ENCODE data around the gene UIMC1.

Gene UIMC1

DNA sequence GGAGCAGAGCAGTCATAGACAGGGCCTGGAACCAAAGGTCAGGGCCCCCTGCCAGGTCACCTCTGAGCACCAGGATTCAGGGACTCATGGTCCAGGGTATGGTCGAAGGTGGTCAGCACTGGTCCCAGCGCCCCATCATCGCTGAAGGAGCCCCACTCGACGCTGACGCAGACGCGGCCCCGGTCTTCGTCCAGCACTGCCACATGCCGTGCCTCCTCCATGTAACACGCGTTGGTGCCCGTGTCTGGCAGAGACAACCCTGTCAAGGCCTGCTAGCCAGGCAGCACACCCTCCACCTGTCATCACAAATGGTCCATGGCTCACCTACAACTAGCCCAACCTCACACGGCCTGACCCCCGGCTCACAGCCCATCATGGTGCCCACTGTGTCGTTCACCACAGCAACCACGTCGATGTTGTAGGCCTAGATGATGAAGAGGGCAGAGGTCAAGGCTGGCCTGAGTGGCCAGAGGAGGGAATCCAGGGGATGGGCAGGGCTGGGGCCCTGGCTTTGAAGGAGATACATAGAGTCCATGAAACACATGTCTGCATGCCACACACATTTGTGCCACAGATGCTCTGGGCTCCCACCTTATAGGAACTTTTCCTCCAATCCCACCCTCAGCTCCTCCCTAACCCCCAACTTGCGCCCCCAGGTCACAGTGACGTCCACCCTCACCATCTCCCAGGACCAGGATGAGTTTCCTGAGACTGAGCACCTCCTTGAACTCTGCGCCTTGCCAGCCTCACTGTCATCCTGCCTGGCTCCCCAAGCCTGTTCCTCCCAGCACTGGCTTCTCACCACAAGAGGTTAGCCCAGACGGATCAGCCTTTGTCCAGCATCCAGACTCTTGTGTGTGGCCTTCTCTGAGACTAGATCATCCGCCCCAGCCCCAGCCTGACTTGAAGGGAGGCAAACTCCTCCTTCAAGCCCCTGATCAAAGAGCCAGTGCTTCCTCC is 117.0 kb downstream of the UIMC1 start:
- no peaks in the 10 kb centered on the region for H3K27me3 ChIP-seq (ENCODE audit: insufficient read depth, low read length)
- H3K9me3 ChIP-seq (ENCODE audit: insufficient read depth, low read depth, low read length) = no peaks in the 10 kb centered on the region
- no peaks in the 10 kb centered on the region for H3K36me3 ChIP-seq (ENCODE audit: insufficient read depth, low read depth, low read length)
- no peak overlapping the region for H3K4me3 ChIP-seq (ENCODE audit: low read length)
- no peak overlapping the region for H3K9ac ChIP-seq (ENCODE audit: low read depth, low read length)
- H3K4me1 ChIP-seq (ENCODE audit: insufficient read depth, low read length) = no peaks in the 10 kb centered on the region
- H3K27ac ChIP-seq (ENCODE audit: low read length) = no peak overlapping the region

DNA sequence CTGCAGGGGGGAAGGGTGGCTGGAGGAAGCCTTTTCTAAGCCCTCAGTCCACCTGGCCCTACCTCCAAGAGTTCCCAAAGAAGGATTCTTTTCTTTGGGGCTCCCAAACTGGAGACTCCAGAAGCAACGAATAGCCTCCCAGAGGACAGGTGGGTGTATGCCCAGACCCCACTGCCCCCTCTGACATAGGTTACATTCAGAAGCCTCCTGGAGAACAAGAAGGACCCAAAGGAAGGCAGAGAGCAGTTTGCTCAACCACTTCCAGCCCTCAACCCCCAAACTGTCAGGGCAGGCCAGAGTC is 117.8 kb downstream of the UIMC1 start:
- no peak overlapping the region for H3K4me3 ChIP-seq (ENCODE audit: low read length)
- no peaks in the 10 kb centered on the region for H3K9me3 ChIP-seq (ENCODE audit: insufficient read depth, low read depth, low read length)
- H3K27ac ChIP-seq (ENCODE audit: low read length) = no peak overlapping the region
- no peaks in the 10 kb centered on the region for H3K27me3 ChIP-seq (ENCODE audit: insufficient read depth, low read length)
- no peak overlapping the region for H3K9ac ChIP-seq (ENCODE audit: low read depth, low read length)
- H3K4me1 ChIP-seq (ENCODE audit: insufficient read depth, low read length) = no peaks in the 10 kb centered on the region
- H3K36me3 ChIP-seq (ENCODE audit: insufficient read depth, low read depth, low read length) = no peaks in the 10 kb centered on the region

DNA sequence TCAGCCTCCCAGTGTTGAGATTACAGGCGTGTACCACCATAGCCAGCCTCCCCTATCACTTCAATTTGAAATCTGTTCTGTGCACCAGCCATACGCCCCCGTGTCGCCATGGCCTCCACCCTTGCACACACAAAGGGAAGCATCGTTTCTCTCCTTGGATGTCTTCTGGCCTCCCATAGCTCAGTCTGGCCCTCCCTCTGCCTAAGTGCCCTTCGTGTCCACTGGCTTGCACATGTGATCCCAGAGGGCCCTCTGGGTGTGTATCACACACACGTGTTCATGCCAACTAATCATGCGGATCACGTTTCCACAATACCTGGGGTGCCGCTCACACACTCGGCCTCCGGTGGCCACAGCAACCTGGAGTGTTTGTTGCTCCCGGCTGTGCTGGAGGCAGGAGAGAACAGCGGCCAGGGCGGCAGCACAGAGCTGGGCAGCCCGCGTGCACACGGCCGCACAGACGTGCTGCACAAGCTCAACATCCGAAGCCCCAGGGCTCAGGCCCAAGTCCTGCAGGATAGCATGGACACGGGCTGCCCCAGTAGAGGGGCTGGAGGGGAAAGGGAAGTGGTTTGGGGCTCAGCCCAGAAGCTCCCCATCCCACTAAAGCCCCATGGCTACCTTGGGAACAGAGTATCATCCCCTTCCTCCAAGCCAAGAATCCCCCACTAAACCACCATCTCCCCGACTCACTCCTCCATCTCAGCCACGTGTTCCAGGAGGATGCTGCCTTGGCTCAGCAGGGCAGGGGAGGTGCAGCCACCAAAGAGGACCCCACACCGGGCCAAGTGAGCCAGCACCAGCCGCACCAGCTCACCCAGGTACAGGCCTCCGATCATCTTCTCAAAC is 118.3 kb downstream of the UIMC1 start:
- no peaks in the 10 kb centered on the region for H3K36me3 ChIP-seq (ENCODE audit: insufficient read depth, low read depth, low read length)
- no peaks in the 10 kb centered on the region for H3K4me1 ChIP-seq (ENCODE audit: insufficient read depth, low read length)
- H3K27me3 ChIP-seq (ENCODE audit: insufficient read depth, low read length) = no peaks in the 10 kb centered on the region
- H3K4me3 ChIP-seq (ENCODE audit: low read length) = no peak overlapping the region
- H3K9ac ChIP-seq (ENCODE audit: low read depth, low read length) = no peak overlapping the region
- H3K27ac ChIP-seq (ENCODE audit: low read length) = no peak overlapping the region
- no peaks in the 10 kb centered on the region for H3K9me3 ChIP-seq (ENCODE audit: insufficient read depth, low read depth, low read length)

GRCh38 chr5:176887252-176887849 is 119.2 kb downstream of the UIMC1 start:
- H3K4me3 ChIP-seq (ENCODE audit: low read length) = no peak overlapping the region
- no peaks in the 10 kb centered on the region for H3K27me3 ChIP-seq (ENCODE audit: insufficient read depth, low read length)
- no peak overlapping the region for H3K9ac ChIP-seq (ENCODE audit: low read depth, low read length)
- no peaks in the 10 kb centered on the region for H3K36me3 ChIP-seq (ENCODE audit: insufficient read depth, low read depth, low read length)
- H3K9me3 ChIP-seq (ENCODE audit: insufficient read depth, low read depth, low read length) = no peaks in the 10 kb centered on the region
- no peaks in the 10 kb centered on the region for H3K4me1 ChIP-seq (ENCODE audit: insufficient read depth, low read length)
- no peak overlapping the region for H3K27ac ChIP-seq (ENCODE audit: low read length)

DNA sequence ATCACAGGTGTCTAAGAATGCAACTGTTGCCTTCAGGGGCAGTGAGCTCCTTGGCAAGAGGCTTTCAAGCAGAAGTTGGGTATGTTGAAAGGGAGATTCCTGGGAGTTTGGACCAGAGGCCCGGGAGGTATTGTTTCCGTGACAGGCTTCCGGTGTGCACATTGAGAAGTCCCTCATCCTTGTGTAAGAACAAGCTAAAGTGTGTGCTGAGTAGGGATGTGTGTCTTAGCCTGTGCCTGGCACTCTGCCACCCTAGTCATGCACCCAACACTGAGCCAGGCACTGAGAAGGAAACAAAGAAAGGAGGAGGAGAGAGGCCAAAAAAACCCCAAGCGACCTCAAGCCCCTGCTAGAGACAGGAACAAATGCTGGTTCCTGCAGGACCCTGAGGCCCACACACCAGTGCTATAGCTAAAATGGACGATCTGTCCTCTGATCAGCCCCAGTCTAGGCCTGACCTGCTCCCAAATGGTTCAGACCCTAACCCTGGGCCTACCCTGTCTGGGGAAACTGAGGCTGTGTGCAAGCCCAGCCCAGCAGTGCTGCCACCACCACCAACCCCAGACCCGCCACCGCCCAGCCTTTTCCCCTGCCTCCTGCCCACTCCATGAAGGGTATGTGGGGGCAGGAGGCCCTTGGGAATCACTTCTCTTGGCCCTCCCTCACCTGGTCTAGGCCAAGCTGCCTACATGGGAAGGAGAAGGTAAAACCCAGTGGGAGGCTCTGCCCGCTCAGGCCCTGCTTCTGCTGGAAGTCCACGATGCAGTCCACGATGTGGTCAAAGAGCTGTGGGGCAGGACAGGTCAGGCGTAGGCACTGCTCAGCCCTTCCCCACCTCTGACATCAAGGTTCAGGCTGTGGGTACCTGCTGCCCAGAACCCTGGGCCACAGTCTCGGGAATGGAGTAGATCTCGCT is 120.0 kb downstream of the UIMC1 start:
- Histone ChIP-seq H3K4me1 (ENCODE audit: insufficient read depth, low read length) (no peaks in the 10 kb centered on the region), H3K36me3 (ENCODE audit: insufficient read depth, low read depth, low read length) (no peaks in the 10 kb centered on the region)

GRCh38 chr5:176884571-176884890 is 122.0 kb downstream of the UIMC1 start:
- H3K4me3 ChIP-seq (ENCODE audit: low read length) = no peak overlapping the region
- H3K9me3 ChIP-seq (ENCODE audit: insufficient read depth, low read depth, low read length) = no peaks in the 10 kb centered on the region
- H3K27me3 ChIP-seq (ENCODE audit: insufficient read depth, low read length) = no peaks in the 10 kb centered on the region
- no peaks in the 10 kb centered on the region for H3K36me3 ChIP-seq (ENCODE audit: insufficient read depth, low read depth, low read length)
- no peak overlapping the region for H3K27ac ChIP-seq (ENCODE audit: low read length)
- H3K4me1 ChIP-seq (ENCODE audit: insufficient read depth, low read length) = no peaks in the 10 kb centered on the region
- no peak overlapping the region for H3K9ac ChIP-seq (ENCODE audit: low read depth, low read length)

More for the DNA sequence above, 120.0 kb downstream of the UIMC1 start:
- H3K27ac ChIP-seq (ENCODE audit: low read length) = no peak overlapping the region
- H3K9ac ChIP-seq (ENCODE audit: low read depth, low read length) = no peak overlapping the region
- H3K9me3 ChIP-seq (ENCODE audit: insufficient read depth, low read depth, low read length) = no peaks in the 10 kb centered on the region
- no peak overlapping the region for H3K4me3 ChIP-seq (ENCODE audit: low read length)
- H3K27me3 ChIP-seq (ENCODE audit: insufficient read depth, low read length) = no peaks in the 10 kb centered on the region

- Histone ChIP-seq H3K4me3 (ENCODE audit: low read length) (no peak overlapping the region), H3K27me3 (ENCODE audit: insufficient read depth, low read length) (no peaks in the 10 kb centered on the region), H3K4me1 (ENCODE audit: insufficient read depth, low read length) (no peaks in the 10 kb centered on the region), H3K9ac (ENCODE audit: low read depth, low read length) (no peak overlapping the region), H3K27ac (ENCODE audit: low read length) (no peak overlapping the region), H3K36me3 (ENCODE audit: insufficient read depth, low read depth, low read length) (no peaks in the 10 kb centered on the region), H3K9me3 (ENCODE audit: insufficient read depth, low read depth, low read length) (no peaks in the 10 kb centered on the region)
These were observed 122.6 kb downstream of the UIMC1 start for GRCh38 chr5:176883700-176884570.

- H3K27ac ChIP-seq (ENCODE audit: low read length) = no peak overlapping the region
- no peaks in the 10 kb centered on the region for H3K27me3 ChIP-seq (ENCODE audit: insufficient read depth, low read length)
- no peak overlapping the region for H3K4me3 ChIP-seq (ENCODE audit: low read length)
- H3K9ac ChIP-seq (ENCODE audit: low read depth, low read length) = no peak overlapping the region
- H3K4me1 ChIP-seq (ENCODE audit: insufficient read depth, low read length) = no peaks in the 10 kb centered on the region
- no peaks in the 10 kb centered on the region for H3K36me3 ChIP-seq (ENCODE audit: insufficient read depth, low read depth, low read length)
- H3K9me3 ChIP-seq (ENCODE audit: insufficient read depth, low read depth, low read length) = no peaks in the 10 kb centered on the region
These were observed 124.0 kb downstream of the UIMC1 start for GRCh38 chr5:176882567-176882903.

DNA sequence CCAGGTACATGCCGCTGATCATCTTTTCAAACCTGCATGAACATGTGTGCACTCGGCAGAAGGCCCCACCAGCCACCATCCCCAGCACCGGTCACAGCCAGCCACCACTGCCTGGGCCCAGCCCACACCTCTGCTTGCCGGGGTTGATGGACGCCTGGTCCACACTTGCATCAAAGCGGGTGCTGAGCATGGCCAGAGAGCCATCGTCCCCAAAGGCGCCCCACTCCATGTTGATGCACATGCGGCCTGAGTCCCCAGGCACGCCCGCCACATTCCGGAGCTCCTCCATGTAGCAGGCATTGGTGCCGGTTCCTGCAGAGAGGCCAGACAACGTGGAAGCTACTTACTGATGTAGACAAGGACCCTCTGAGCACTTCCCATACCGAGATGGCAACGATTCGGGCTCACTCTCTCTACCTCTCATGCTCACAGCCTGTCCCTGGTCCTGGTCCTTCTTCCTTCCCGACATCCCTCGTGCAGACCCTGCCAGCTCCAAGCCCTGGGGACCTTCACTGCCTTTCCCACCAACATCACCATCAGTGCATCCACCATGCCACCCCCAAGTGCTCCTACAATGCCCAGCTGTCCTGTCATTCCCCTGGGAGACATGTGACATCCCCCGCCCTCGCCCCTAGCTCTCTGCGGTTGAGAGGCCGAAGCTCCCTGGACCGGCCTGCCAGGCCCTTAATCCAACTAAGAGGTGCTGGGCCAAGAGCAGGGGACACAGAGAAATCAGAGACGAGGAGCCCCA is 124.6 kb downstream of the UIMC1 start:
- Histone ChIP-seq H3K9ac (ENCODE audit: low read depth, low read length) (no peak overlapping the region), H3K27me3 (ENCODE audit: insufficient read depth, low read length) (no peaks in the 10 kb centered on the region), H3K4me3 (ENCODE audit: low read length) (no peak overlapping the region), H3K9me3 (ENCODE audit: insufficient read depth, low read depth, low read length) (no peaks in the 10 kb centered on the region), H3K27ac (ENCODE audit: low read length) (no peak overlapping the region), H3K4me1 (ENCODE audit: insufficient read depth, low read length) (no peaks in the 10 kb centered on the region), H3K36me3 (ENCODE audit: insufficient read depth, low read depth, low read length) (no peaks in the 10 kb centered on the region)

GRCh38 chr5:176881021-176881749 is 125.4 kb downstream of the UIMC1 start:
- H3K4me1 ChIP-seq (ENCODE audit: insufficient read depth, low read length) = no peaks in the 10 kb centered on the region
- no peak overlapping the region for H3K27ac ChIP-seq (ENCODE audit: low read length)

More at GRCh38 chr5:176881021-176881749, 125.4 kb downstream of the UIMC1 start:
- Histone ChIP-seq H3K9ac (ENCODE audit: low read depth, low read length) (no peak overlapping the region), H3K27me3 (ENCODE audit: insufficient read depth, low read length) (peaks cover 3% of the 10 kb centered on the region), H3K4me3 (ENCODE audit: low read length) (no peak overlapping the region), H3K36me3 (ENCODE audit: insufficient read depth, low read depth, low read length) (no peaks in the 10 kb centered on the region), H3K9me3 (ENCODE audit: insufficient read depth, low read depth, low read length) (no peaks in the 10 kb centered on the region)
